Thoracic aorta (tissue), 2 donors: Measurements from ENCODE around the gene NUDT3. TPM values are rescaled to one million over a fixed set of nuclear protein-coding genes. Genes with fewer than 3 reads are reported as not detected.
"Not testable (repeated sequence)": the region's sequence is repeated elsewhere in the genome, so short reads cannot be mapped to it uniquely, and the experiment has no call there.

Source experiments
- ATAC-seq: fragments of 150-250 bp; one replicate; pipeline ENCODE4 v1.8.0; 2017; ENCODE audit warnings: low read depth; ENCODE audit not compliant: insufficient number of reproducible peaks, low FRiP score
- DNase-seq: peaks from one replicate; pipeline ENCODE4 v3.0.0-alpha.2; 2020; ENCODE audit warnings: low spot score
- H3K27ac ChIP-seq, 2 donors: fragments of 200-600 bp; sonication (generic); 1 replicate in 1 of 2; 2 replicates in 1 of 2; pipeline ENCODE4 v1.5.1; 2016; ENCODE audit warnings: mild to moderate bottlenecking in 2 of 2, moderate library complexity in 2 of 2
- H3K27me3 ChIP-seq: fragments of 200-600 bp; sonication (generic); replicated peaks from 2 replicates; pipeline ENCODE4 v1.6.0; 2016; ENCODE audit warnings: mild to moderate bottlenecking; ENCODE audit not compliant: insufficient read depth
- H3K36me3 ChIP-seq: fragments of 200-600 bp; sonication (generic); one replicate; pipeline ENCODE4 v1.5.1; 2016
- H3K4me1 ChIP-seq, 2 donors: fragments of 200-600 bp; sonication (generic); 1 replicate in 1 of 2; 2 replicates in 1 of 2; pipeline versions ENCODE4 v1.5.1 to v1.6.0; 2016; ENCODE audit warnings: low read depth in 2 of 2, mild to moderate bottlenecking in 1 of 2; ENCODE audit not compliant: control insufficient read depth in 1 of 2
- H3K4me3 ChIP-seq: fragments of 200-600 bp; sonication (generic); 2 replicates; pipeline ENCODE4 v1.5.1; 2016; ENCODE audit warnings: mild to moderate bottlenecking
- H3K9me3 ChIP-seq: fragments of 200-600 bp; sonication (generic); 2 replicates; pipeline ENCODE4 v1.5.1; 2016
- total RNA-seq, 2 donors: library from RNA; depleted of rRNA; stranded (reverse); fragments of >200 nt; gene quantifications; one replicate each; pipeline versions ENCODE4 v1.1.0 to v1.2.3, GENCODE V29; 2016
- TF ChIP-seq, protein P1 (sequence below): fragments of 200-600 bp; sonication (generic); IDR thresholded peaks from one replicate; pipeline ENCODE4 v1.5.1; 2019; ENCODE audit warnings: antibody characterized with exemption

The NUDT3 gene
- total RNA-seq, 2 donors from 2014 or later = 34.8 to 46.8 TPM

DNA sequence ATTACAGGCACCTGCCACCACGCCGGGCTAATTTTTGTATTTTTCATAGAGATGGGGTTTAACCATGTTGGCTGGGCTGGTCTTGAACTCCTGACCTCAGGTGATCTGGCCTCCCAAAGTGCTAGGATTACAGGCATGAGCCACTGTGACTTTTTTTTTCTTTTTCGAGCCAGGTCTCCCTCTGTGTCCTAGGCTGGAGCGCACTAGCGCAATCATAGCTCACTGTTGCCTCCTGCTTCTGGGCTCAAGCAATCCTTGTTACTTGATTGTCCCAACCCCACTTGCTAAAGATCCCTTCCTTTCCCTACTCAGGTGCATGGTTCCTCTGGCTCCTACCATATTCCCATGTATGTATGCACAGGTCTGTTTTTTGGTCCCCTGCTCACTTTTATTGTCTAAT is 116.3 kb downstream of the NUDT3 start:
- TF ChIP-seq, protein P1, sequence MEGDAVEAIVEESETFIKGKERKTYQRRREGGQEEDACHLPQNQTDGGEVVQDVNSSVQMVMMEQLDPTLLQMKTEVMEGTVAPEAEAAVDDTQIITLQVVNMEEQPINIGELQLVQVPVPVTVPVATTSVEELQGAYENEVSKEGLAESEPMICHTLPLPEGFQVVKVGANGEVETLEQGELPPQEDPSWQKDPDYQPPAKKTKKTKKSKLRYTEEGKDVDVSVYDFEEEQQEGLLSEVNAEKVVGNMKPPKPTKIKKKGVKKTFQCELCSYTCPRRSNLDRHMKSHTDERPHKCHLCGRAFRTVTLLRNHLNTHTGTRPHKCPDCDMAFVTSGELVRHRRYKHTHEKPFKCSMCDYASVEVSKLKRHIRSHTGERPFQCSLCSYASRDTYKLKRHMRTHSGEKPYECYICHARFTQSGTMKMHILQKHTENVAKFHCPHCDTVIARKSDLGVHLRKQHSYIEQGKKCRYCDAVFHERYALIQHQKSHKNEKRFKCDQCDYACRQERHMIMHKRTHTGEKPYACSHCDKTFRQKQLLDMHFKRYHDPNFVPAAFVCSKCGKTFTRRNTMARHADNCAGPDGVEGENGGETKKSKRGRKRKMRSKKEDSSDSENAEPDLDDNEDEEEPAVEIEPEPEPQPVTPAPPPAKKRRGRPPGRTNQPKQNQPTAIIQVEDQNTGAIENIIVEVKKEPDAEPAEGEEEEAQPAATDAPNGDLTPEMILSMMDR = no peak
- H3K36me3 ChIP-seq = no peaks in the 10 kb centered on the region
- H3K27ac ChIP-seq = no peak overlapping the region
- DNase-seq = no peak
- no peaks in the 10 kb centered on the region for H3K27me3 ChIP-seq
- H3K4me1 ChIP-seq = peaks cover 0 to 2% of the 10 kb centered on the region in 2 donors
- no peaks in the 10 kb centered on the region for H3K9me3 ChIP-seq
- H3K4me3 ChIP-seq = no peak overlapping the region
- ATAC-seq = no peak

GRCh38 chr6:34275128-34275804 is 117.2 kb downstream of the NUDT3 start:
- TF ChIP-seq, protein P1 = no peak
- no peak overlapping the region for H3K27ac ChIP-seq
- no peaks in the 10 kb centered on the region for H3K36me3 ChIP-seq
- H3K4me3 ChIP-seq = no peak overlapping the region
- H3K27me3 ChIP-seq = no peaks in the 10 kb centered on the region
- no peaks in the 10 kb centered on the region for H3K9me3 ChIP-seq
- H3K4me1 ChIP-seq = peaks cover 0 to 2% of the 10 kb centered on the region in 2 donors
- DNase-seq = no peak
- ATAC-seq = no peak

GRCh38 chr6:34274129-34274528 is 118.3 kb downstream of the NUDT3 start:
- peaks cover 0 to 2% of the 10 kb centered on the region in 2 donors for H3K4me1 ChIP-seq
- H3K9me3 ChIP-seq = no peaks in the 10 kb centered on the region
- TF ChIP-seq, protein P1 = no peak
- DNase-seq (no peak), ATAC-seq (no peak)
- H3K4me3 ChIP-seq = no peak overlapping the region
- H3K27ac ChIP-seq = no peak overlapping the region
- H3K36me3 ChIP-seq = no peaks in the 10 kb centered on the region
- no peaks in the 10 kb centered on the region for H3K27me3 ChIP-seq

DNA sequence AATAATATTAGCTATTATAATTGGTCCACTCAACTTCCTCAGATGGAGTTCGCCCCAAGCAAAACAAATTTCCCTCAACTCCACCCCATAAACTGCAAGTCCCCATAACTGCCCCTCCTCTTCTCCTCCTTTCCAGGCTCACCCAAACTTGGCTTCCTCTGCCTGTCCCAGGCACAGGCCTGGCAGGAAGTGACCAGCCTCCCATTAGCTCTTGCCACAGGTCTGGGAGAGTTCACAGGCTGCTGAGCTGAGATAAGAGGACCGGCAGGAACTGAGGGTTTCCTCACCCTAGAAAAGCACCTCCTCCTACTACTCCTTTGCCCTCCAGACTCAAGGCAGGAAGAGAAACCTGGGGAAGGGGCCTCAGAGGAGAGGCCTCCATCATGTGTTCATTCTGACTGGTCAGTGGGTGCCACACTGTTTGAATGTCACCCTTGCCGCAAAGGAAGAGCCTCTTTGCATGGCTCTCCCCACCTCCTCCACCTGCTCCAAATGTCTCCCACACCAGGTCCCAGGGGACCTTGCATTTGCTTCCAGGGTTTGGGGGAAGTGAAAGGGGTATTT is 119.1 kb downstream of the NUDT3 start:
- Histone ChIP-seq H3K27ac (no peak overlapping the region), H3K9me3 (no peaks in the 10 kb centered on the region), H3K36me3 (no peaks in the 10 kb centered on the region), H3K4me1 (peaks cover 0 to 2% of the 10 kb centered on the region in 2 donors), H3K4me3 (no peak overlapping the region), H3K27me3 (no peaks in the 10 kb centered on the region)
- ATAC-seq (peak; percentile 42), DNase-seq (no peak)
- TF ChIP-seq, protein P1 = no peak

- DNase-seq (no peak), ATAC-seq (no peak)
- H3K36me3 ChIP-seq = no peaks in the 10 kb centered on the region
- no peak overlapping the region for H3K4me3 ChIP-seq
- no peaks in the 10 kb centered on the region for H3K9me3 ChIP-seq
- no peak overlapping the region for H3K27ac ChIP-seq
- H3K4me1 ChIP-seq = peaks cover 0 to 2% of the 10 kb centered on the region in 2 donors
- no peaks in the 10 kb centered on the region for H3K27me3 ChIP-seq
- TF ChIP-seq, protein P1 = no peak
Observed at GRCh38 chr6:34272013-34272926, 120.2 kb downstream of the NUDT3 start.

- not testable (repeated sequence) for H3K36me3 ChIP-seq, H3K4me1 ChIP-seq, DNase-seq, H3K9me3 ChIP-seq, H3K27ac ChIP-seq, ATAC-seq, H3K4me3 ChIP-seq, H3K27me3 ChIP-seq
Observed at GRCh38 chr6:34269658-34270341, 122.7 kb downstream of the NUDT3 start.

- not testable (repeated sequence) for ATAC-seq, H3K27ac ChIP-seq, H3K4me1 ChIP-seq, H3K36me3 ChIP-seq, H3K4me3 ChIP-seq, H3K9me3 ChIP-seq, DNase-seq, H3K27me3 ChIP-seq
Observed at GRCh38 chr6:34269132-34269531, 123.3 kb downstream of the NUDT3 start.
